CD14-positive monocyte (primary cell): ENCODE data around the gene IPO4. TPM values are rescaled to one million over a fixed set of nuclear protein-coding genes. Genes with fewer than 3 reads are reported as not detected.

Source experiments
- DNase-seq, 3 donors: peaks; one replicate each; pipeline ENCODE4 v3.0.0-alpha.2; 2011 to 2022
- H2AFZ ChIP-seq: 2 replicates; pipeline ENCODE4 v1.6.0; 2012; ENCODE audit warnings: mild to moderate bottlenecking, low read depth, low read length, inconsistent platforms; ENCODE audit not compliant: insufficient read depth, poor library complexity, severe bottlenecking
- H3K27ac ChIP-seq, 2 donors: 1 replicate in 1 of 2; 2 replicates in 1 of 2; pipeline ENCODE4 v1.5.1; 2012 to 2013; ENCODE audit warnings: low read length in 2 of 2, control low read depth in 1 of 2, inconsistent platforms in 1 of 2, low read depth in 1 of 2, mild to moderate bottlenecking in 1 of 2
- H3K27me3 ChIP-seq, 2 donors: one replicate each; pipeline versions ENCODE4 v1.6.0 to v1.6.1; 2011 to 2013; ENCODE audit warnings: low read length in 2 of 2; ENCODE audit not compliant: control insufficient read depth in 2 of 2, insufficient read depth in 2 of 2
- H3K36me3 ChIP-seq, 2 donors: replicated peaks in 1 of 2; 1 replicate in 1 of 2; 2 replicates in 1 of 2; pipeline versions ENCODE4 v1.5.1 to v1.6.1; 2012 to 2013; ENCODE audit warnings: low read length in 2 of 2, control low read depth in 1 of 2, inconsistent platforms in 1 of 2, mild to moderate bottlenecking in 1 of 2; ENCODE audit not compliant: insufficient read depth in 2 of 2, control insufficient read depth in 1 of 2
- H3K4me1 ChIP-seq, 2 donors: 1 replicate in 1 of 2; 2 replicates in 1 of 2; pipeline versions ENCODE4 v1.5.1 to v1.6.1; 2012 to 2013; ENCODE audit warnings: low read length in 2 of 2, control low read depth in 1 of 2, inconsistent platforms in 1 of 2, mild to moderate bottlenecking in 1 of 2, moderate library complexity in 1 of 2; ENCODE audit not compliant: insufficient read depth in 2 of 2, control insufficient read depth in 1 of 2
- H3K4me2 ChIP-seq: replicated peaks from 2 replicates; pipeline ENCODE3; 2012; ENCODE audit warnings: low read length, moderate library complexity, mild to moderate bottlenecking; ENCODE audit not compliant: poor library complexity, severe bottlenecking; ENCODE audit errors: extremely low read depth
- H3K4me3 ChIP-seq, 3 experiments: fragments of 200-600 bp in 1 of 3; sonication (generic) in 1 of 3; replicated peaks in 1 of 3; 1 replicate in 2 of 3; 2 replicates in 1 of 3; pipeline ENCODE4 v1.5.1; 2011 to 2013; ENCODE audit warnings: low read length in 3 of 3, mild to moderate bottlenecking in 3 of 3, control low read depth in 2 of 3, low read depth in 2 of 3, inconsistent platforms in 1 of 3, moderate library complexity in 1 of 3
- H3K79me2 ChIP-seq: 2 replicates; pipeline ENCODE4 v1.6.0; 2012; ENCODE audit warnings: mild to moderate bottlenecking, control low read depth, inconsistent platforms, low read length, moderate library complexity; ENCODE audit not compliant: insufficient read depth
- H3K9ac ChIP-seq: 2 replicates; pipeline ENCODE4 v1.6.0; 2017; ENCODE audit warnings: low read length, mild to moderate bottlenecking; ENCODE audit not compliant: insufficient read depth, poor library complexity, severe bottlenecking
- H3K9me3 ChIP-seq, 2 donors: replicated peaks in 1 of 2; 1 replicate in 1 of 2; 2 replicates in 1 of 2; pipeline versions ENCODE4 v1.5.1 to v1.6.1; 2012 to 2013; ENCODE audit warnings: low read length in 2 of 2, control low read depth in 1 of 2; ENCODE audit not compliant: control insufficient read depth in 1 of 2, insufficient read depth in 1 of 2
- H4K20me1 ChIP-seq: 2 replicates; pipeline ENCODE4 v1.6.0; 2012; ENCODE audit warnings: mild to moderate bottlenecking, low read length, control low read depth, moderate library complexity; ENCODE audit not compliant: insufficient read depth
- H3K27ac Mint-ChIP-seq, 7 donors: one replicate each; pipeline ENCODE4 v1.8.0; 2020; ENCODE audit warnings: mild to moderate bottlenecking in 7 of 7, mixed read lengths in 7 of 7, moderate library complexity in 6 of 7, inconsistent platforms in 2 of 7
- H3K27me3 Mint-ChIP-seq, 3 donors: one replicate each; pipeline ENCODE4 v1.8.0; 2021 to 2022; ENCODE audit warnings: low read depth in 3 of 3, mild to moderate bottlenecking in 3 of 3, mixed read lengths in 3 of 3, moderate library complexity in 3 of 3, inconsistent platforms in 1 of 3
- H3K36me3 Mint-ChIP-seq, 2 donors: one replicate each; pipeline ENCODE4 v1.8.0; 2020; ENCODE audit warnings: mixed read lengths in 2 of 2, inconsistent platforms in 1 of 2, mild to moderate bottlenecking in 1 of 2
- H3K4me1 Mint-ChIP-seq: one replicate; pipeline ENCODE4 v1.8.0; 2020; ENCODE audit warnings: mild to moderate bottlenecking, mixed read lengths
- H3K4me3 Mint-ChIP-seq, 2 donors: one replicate each; pipeline ENCODE4 v1.8.0; 2020; ENCODE audit warnings: mild to moderate bottlenecking in 2 of 2, mixed read lengths in 2 of 2, moderate library complexity in 1 of 2
- H3K9me3 Mint-ChIP-seq, 7 donors: one replicate each; pipeline ENCODE4 v1.8.0; 2020 to 2022; ENCODE audit warnings: mixed read lengths in 7 of 7, mild to moderate bottlenecking in 6 of 7, moderate library complexity in 6 of 7, inconsistent platforms in 2 of 7
- WGBS: methylation state at CpG from one replicate; pipeline ENCODE4 v1.1.5; 2013; ENCODE audit warnings: missing lambda C conversion rate; ENCODE audit not compliant: insufficient coverage; 5-methylcytosine and 5-hydroxymethylcytosine counted together
- intact Hi-C, 2 donors: fragments of 100-400 bp; cut with micrococcal nuclease; formaldehyde crosslinking; loops; one replicate each; pipeline versions ENCODE4 v1.15.0 to v1.15.1; 2023
- polyA plus RNA-seq, 3 donors: library from polyadenylated mRNA; depleted of rRNA in 1 of 3; unstranded in 2 of 3; stranded (reverse) in 1 of 3; fragments of 300-500 nt in 2 of 3; fragments of >200 nt in 1 of 3; fragmentation: Illumina TruSeq in 2 of 3; gene quantifications; 1 replicate in 2 of 3; 2 replicates in 1 of 3; pipeline ENCODE4 v1.2.3, GENCODE V29; 2012 to 2021
- TF ChIP-seq, protein P1 (sequence below): fragments of 200-600 bp; IDR thresholded peaks from one replicate; pipeline ENCODE4 v1.8.0; 2022; ENCODE audit warnings: antibody characterized with exemption, mild to moderate bottlenecking

IPO4 gene
- polyA plus RNA-seq, 3 donors = 4.1 to 14.2 (median 4.3) TPM

DNA sequence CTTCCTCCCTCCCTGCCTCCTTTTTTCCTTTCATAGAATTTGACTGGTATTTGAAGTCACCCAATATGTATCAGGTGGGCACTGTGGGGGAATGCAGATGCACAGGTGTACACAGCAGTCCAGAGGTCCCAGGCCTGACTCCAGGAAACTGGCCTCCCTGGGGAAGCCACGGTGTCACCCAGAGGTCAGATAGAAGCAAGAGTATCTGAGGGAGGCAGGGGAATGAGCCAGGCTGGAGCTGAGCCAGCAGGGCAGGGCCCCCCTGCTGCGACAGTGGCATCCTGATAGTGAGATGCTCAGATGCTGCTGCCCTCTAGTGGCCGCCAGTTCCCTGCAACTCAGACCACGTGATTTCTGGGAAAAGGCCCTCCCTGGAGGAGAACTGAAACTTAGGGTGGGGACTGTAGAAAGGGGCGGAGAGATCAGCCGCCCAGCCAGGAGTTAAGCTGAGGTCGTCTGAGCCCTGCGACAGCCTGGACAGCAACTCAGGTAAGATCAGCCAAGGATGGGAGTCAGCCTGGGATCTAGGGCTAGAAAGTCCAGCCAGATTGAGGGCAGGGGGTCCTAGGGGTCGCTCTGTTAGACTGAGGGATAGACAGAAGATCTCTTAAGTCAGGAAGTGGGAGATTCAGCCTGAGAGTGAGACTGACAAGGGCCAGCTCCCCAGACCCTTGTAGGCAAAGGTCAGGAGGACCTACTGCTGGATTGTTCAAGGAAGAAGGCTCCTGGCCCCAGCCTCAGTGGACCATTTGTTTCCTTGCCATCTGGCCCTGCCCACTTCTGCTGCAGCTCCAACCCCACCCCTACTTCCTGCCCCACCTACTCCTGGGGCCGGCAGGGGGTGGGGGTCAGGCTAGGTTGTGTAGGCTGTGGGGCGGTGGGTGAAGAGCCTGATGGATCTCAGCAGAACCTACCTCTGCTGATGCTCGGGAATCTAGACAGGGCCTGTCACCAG lies 27.5 kb downstream of the IPO4 start, which contains the start of gene IRF9:
Gene IRF9 (plus strand): TSS at position 416 of the 955 bp plus-strand sequence. CDS start 880 bp downstream, outside the sequence.
- H3K27me3 Mint-ChIP-seq = no peaks in the 10 kb centered on the region
- H3K4me2 ChIP-seq = peak within 1 kb of the TSS; percentile 85
- peak within 1 kb of the TSS; percentile 96 to 99 (median 97) for H3K27ac Mint-ChIP-seq
- intact Hi-C loops = loop anchor here in 1 of 2 donors (2.0 kb wide), 1 partner anchor 14 kb away; the partner anchor contains the start of genes PSME2 and RNF31
- H3K36me3 ChIP-seq = peaks cover 70 to 74% of the 10 kb centered on the region in 2 donors
- H3K36me3 Mint-ChIP-seq = peaks cover 68 to 88% of the 10 kb centered on the region in 2 donors
- H3K4me3 Mint-ChIP-seq = peak within 1 kb of the TSS; percentile 95 to 99
- peak within 1 kb of the TSS; percentile 91 to 100 (median 96) for H3K4me3 ChIP-seq
- peaks cover 46% of the 10 kb centered on the region for H3K79me2 ChIP-seq
- H2AFZ ChIP-seq = peak within 1 kb of the TSS; percentile 65
- TF ChIP-seq, protein P1, sequence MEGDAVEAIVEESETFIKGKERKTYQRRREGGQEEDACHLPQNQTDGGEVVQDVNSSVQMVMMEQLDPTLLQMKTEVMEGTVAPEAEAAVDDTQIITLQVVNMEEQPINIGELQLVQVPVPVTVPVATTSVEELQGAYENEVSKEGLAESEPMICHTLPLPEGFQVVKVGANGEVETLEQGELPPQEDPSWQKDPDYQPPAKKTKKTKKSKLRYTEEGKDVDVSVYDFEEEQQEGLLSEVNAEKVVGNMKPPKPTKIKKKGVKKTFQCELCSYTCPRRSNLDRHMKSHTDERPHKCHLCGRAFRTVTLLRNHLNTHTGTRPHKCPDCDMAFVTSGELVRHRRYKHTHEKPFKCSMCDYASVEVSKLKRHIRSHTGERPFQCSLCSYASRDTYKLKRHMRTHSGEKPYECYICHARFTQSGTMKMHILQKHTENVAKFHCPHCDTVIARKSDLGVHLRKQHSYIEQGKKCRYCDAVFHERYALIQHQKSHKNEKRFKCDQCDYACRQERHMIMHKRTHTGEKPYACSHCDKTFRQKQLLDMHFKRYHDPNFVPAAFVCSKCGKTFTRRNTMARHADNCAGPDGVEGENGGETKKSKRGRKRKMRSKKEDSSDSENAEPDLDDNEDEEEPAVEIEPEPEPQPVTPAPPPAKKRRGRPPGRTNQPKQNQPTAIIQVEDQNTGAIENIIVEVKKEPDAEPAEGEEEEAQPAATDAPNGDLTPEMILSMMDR = peak; percentile 86
- peak; percentile 95 to 96 (median 95) for DNase-seq
- peaks cover 52% of the 10 kb centered on the region for H3K4me1 Mint-ChIP-seq
- H4K20me1 ChIP-seq = peaks cover 42% of the 10 kb centered on the region
- H3K27ac ChIP-seq = peak within 1 kb of the TSS; percentile 76 to 100
- H3K9me3 Mint-ChIP-seq = no peaks in the 10 kb centered on the region
- no peaks in the 10 kb centered on the region for H3K27me3 ChIP-seq
- WGBS = 0% methylated on average over 9 of the region's 12 CpGs
- peak within 1 kb of the TSS; percentile 94 for H3K9ac ChIP-seq
- H3K9me3 ChIP-seq = no peaks in the 10 kb centered on the region
- peaks cover 41 to 65% of the 10 kb centered on the region in 2 donors for H3K4me1 ChIP-seq

GRCh38 chr14:24160499-24160849 lies 28.1 kb downstream of the IPO4 start:
- Histone ChIP-seq H3K36me3 (peaks cover 70 to 74% of the 10 kb centered on the region in 2 donors), H3K27ac (peak overlapping the region; percentile 76 to 100), H4K20me1 (peaks cover 35% of the 10 kb centered on the region), H2AFZ (peak overlapping the region; percentile 65), H3K9ac (peak overlapping the region; percentile 94), H3K4me1 (peaks cover 35 to 59% of the 10 kb centered on the region in 2 donors), H3K27me3 (no peaks in the 10 kb centered on the region), H3K4me2 (peak overlapping the region; percentile 85), H3K4me3 (peak overlapping the region in 1 of 3 experiments; percentile 100), H3K79me2 (peaks cover 43% of the 10 kb centered on the region), H3K9me3 (no peaks in the 10 kb centered on the region)
- Mint-ChIP-seq H3K27ac (peak overlapping the region; percentile 96 to 99 (median 97)), H3K4me3 (no peak overlapping the region), H3K36me3 (peaks cover 68 to 88% of the 10 kb centered on the region in 2 donors), H3K9me3 (no peaks in the 10 kb centered on the region), H3K27me3 (no peaks in the 10 kb centered on the region), H3K4me1 (peaks cover 50% of the 10 kb centered on the region)
- TF ChIP-seq, protein P1 = no peak
- no peak for DNase-seq
- 100% methylated on average over 4 of the region's 4 CpGs for WGBS
- intact Hi-C loops = loop anchor here in 1 of 2 donors (2.0 kb wide), 1 partner anchor 14 kb away; the partner anchor contains the start of genes PSME2 and RNF31
